ENCODE measurements around the gene RAB11FIP4.

DNA sequence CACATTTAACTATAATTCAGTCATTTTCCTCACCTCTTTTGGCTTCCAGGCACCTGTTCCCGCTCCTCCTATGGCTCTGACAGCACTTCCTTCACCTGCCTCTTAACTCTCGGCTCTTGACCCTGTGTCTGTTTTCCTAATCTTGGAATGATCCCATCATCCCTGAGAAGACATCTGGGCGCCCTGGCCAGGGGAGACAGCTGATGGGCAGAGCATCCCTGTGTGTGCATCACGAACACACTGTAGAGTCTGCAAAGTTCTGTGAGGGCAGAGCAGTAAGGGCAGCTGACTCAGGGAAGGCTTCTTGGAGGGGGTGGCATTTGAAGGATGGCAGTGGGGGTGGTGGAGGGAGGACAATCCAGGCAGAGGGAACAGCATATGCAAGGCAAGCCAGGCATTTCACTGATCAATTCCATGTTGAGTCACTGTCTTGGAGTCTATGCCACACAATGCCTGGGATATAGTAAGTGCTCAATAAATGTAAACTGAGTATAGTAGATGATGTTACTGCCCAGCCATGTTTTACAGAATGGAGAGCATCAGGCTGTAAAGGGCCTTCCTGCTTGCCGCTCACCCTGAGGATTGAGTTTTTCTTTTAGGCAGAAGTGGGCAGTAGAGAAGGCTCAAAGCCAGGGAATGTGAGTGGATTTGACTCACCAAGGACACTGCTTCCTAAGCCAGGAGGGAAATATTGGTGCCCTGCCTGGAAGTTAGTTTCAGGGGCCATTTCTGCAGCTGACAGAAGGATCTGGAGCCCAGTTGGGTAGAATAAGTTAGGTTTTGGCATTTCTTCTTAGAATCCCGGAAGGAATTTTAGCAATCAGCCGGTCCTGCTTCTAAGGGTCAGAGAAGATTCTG lies 5.8 kb upstream of the RAB11FIP4 start:
- TF ChIP-seq CTCF (conservative IDR thresholded peaks at IDR 0.05 in 1 of 2, IDR thresholded peaks at IDR 0.05 in 1 of 2; ENCODE audit: low read depth in 1 of 2, low read length in 2 of 2): no peak
- no peak for TF ChIP-seq EZH2 (IDR thresholded peaks at IDR 0.05; ENCODE audit: low read length, missing control alignments)
